SJSA1 (cell line): ENCODE data around the gene CHST11. TPM values are rescaled to one million over a fixed set of nuclear protein-coding genes. Genes with fewer than 3 reads are reported as not detected.
"Not testable (repeated sequence)": the region's sequence is repeated elsewhere in the genome, so short reads cannot be mapped to it uniquely, and the experiment has no call there.

Source experiments
- DNase-seq, 2 experiments: peaks; one replicate each; pipeline ENCODE4 v3.0.0-alpha.2; 2015 to 2020; ENCODE audit warnings: low spot score in 2 of 2, low read depth in 1 of 2
- H3K27ac ChIP-seq: fragments of 250-450 bp; sonication (Bioruptor Pico); 2 replicates; pipeline ENCODE4 v1.5.1; 2020; ENCODE audit warnings: mild to moderate bottlenecking, moderate library complexity
- H3K27me3 ChIP-seq: fragments of 250-450 bp; sonication (Bioruptor Pico); replicated peaks from 2 replicates; pipeline ENCODE4 v1.5.1; 2020; ENCODE audit warnings: mild to moderate bottlenecking, moderate library complexity
- H3K36me3 ChIP-seq: fragments of 250-450 bp; sonication (Bioruptor Pico); 2 replicates; pipeline ENCODE4 v1.5.1; 2020; ENCODE audit warnings: mild to moderate bottlenecking
- H3K4me1 ChIP-seq: fragments of 250-450 bp; sonication (Bioruptor Pico); replicated peaks from 2 replicates; pipeline ENCODE4 v1.6.1; 2021; ENCODE audit warnings: mild to moderate bottlenecking
- H3K4me3 ChIP-seq: fragments of 250-450 bp; sonication (Bioruptor Pico); 2 replicates; pipeline ENCODE4 v1.5.1; 2020; ENCODE audit warnings: mild to moderate bottlenecking
- H3K9me3 ChIP-seq: fragments of 250-450 bp; sonication (Bioruptor Pico); replicated peaks from 2 replicates; pipeline ENCODE4 v1.5.1; 2020; ENCODE audit warnings: mild to moderate bottlenecking
- total RNA-seq: library from RNA; depleted of rRNA; stranded (reverse); fragments of >200 nt; shearing (Covaris generic); gene quantifications from 2 replicates; pipeline ENCODE4 v1.2.3, GENCODE V29; 2014

The CHST11 gene
- total RNA-seq, 1 experiment from 2014 or later = 0.71 TPM

GRCh38 chr12:104600790-104601739 is 144.3 kb downstream of the CHST11 start:
- DNase-seq = no peak
- H3K27me3 ChIP-seq = no peaks in the 10 kb centered on the region
- no peaks in the 10 kb centered on the region for H3K36me3 ChIP-seq
- H3K9me3 ChIP-seq = no peaks in the 10 kb centered on the region
- no peak overlapping the region for H3K4me3 ChIP-seq
- H3K4me1 ChIP-seq = peaks cover 20% of the 10 kb centered on the region
- no peak overlapping the region for H3K27ac ChIP-seq

- H3K4me1 ChIP-seq = peaks cover 20% of the 10 kb centered on the region
- no peak overlapping the region for H3K4me3 ChIP-seq
- no peak for DNase-seq
- no peaks in the 10 kb centered on the region for H3K36me3 ChIP-seq
- no peak overlapping the region for H3K27ac ChIP-seq
- no peaks in the 10 kb centered on the region for H3K27me3 ChIP-seq
- no peaks in the 10 kb centered on the region for H3K9me3 ChIP-seq
Observed at GRCh38 chr12:104602406-104602805, 145.7 kb downstream of the CHST11 start.

GRCh38 chr12:104602896-104603295 is 146.1 kb downstream of the CHST11 start:
- H3K4me3 ChIP-seq = no peak overlapping the region
- no peaks in the 10 kb centered on the region for H3K27me3 ChIP-seq
- peaks cover 20% of the 10 kb centered on the region for H3K4me1 ChIP-seq
- H3K27ac ChIP-seq = no peak overlapping the region
- DNase-seq = no peak
- H3K9me3 ChIP-seq = no peaks in the 10 kb centered on the region
- no peaks in the 10 kb centered on the region for H3K36me3 ChIP-seq

- Histone ChIP-seq H3K27me3 (no peaks in the 10 kb centered on the region), H3K4me3 (no peak overlapping the region), H3K27ac (peak overlapping the region; percentile 73), H3K9me3 (no peaks in the 10 kb centered on the region), H3K4me1 (peaks cover 20% of the 10 kb centered on the region), H3K36me3 (no peaks in the 10 kb centered on the region)
- peak in 1 of 2 experiments; percentile 38 for DNase-seq
Observed at GRCh38 chr12:104603545-104603973, 146.8 kb downstream of the CHST11 start.

- Histone ChIP-seq H3K4me3 (no peak overlapping the region), H3K27ac (peak overlapping the region; percentile 73), H3K27me3 (no peaks in the 10 kb centered on the region), H3K4me1 (peaks cover 20% of the 10 kb centered on the region), H3K9me3 (no peaks in the 10 kb centered on the region), H3K36me3 (no peaks in the 10 kb centered on the region)
- DNase-seq = peak; percentile 62 to 84
Observed at GRCh38 chr12:104604070-104604994, 147.6 kb downstream of the CHST11 start.

- no peak overlapping the region for H3K27ac ChIP-seq
- peaks cover 20% of the 10 kb centered on the region for H3K4me1 ChIP-seq
- no peaks in the 10 kb centered on the region for H3K36me3 ChIP-seq
- DNase-seq = no peak
- H3K9me3 ChIP-seq = no peaks in the 10 kb centered on the region
- H3K4me3 ChIP-seq = no peak overlapping the region
- no peaks in the 10 kb centered on the region for H3K27me3 ChIP-seq
Observed at GRCh38 chr12:104604995-104605675, 148.4 kb downstream of the CHST11 start.

- no peaks in the 10 kb centered on the region for H3K27me3 ChIP-seq
- no peaks in the 10 kb centered on the region for H3K9me3 ChIP-seq
- DNase-seq = no peak
- no peaks in the 10 kb centered on the region for H3K36me3 ChIP-seq
- no peak overlapping the region for H3K27ac ChIP-seq
- H3K4me1 ChIP-seq = peaks cover 20% of the 10 kb centered on the region
- no peak overlapping the region for H3K4me3 ChIP-seq
Observed at GRCh38 chr12:104605685-104606084, 148.9 kb downstream of the CHST11 start.

- Histone ChIP-seq H3K27ac (no peak overlapping the region), H3K4me3 (no peak overlapping the region)
Observed at GRCh38 chr12:104608998-104609397, 152.2 kb downstream of the CHST11 start.

GRCh38 chr12:104609445-104609844 is 152.7 kb downstream of the CHST11 start:
- Histone ChIP-seq H3K36me3 (no peaks in the 10 kb centered on the region), H3K9me3 (no peaks in the 10 kb centered on the region), H3K27me3 (no peaks in the 10 kb centered on the region), H3K27ac (no peak overlapping the region), H3K4me3 (no peak overlapping the region), H3K4me1 (peaks cover 3% of the 10 kb centered on the region)
- no peak for DNase-seq

More at GRCh38 chr12:104608998-104609397, 152.2 kb downstream of the CHST11 start:
- no peak for DNase-seq
- H3K9me3 ChIP-seq = no peaks in the 10 kb centered on the region
- H3K27me3 ChIP-seq = no peaks in the 10 kb centered on the region
- no peaks in the 10 kb centered on the region for H3K36me3 ChIP-seq
- peaks cover 8% of the 10 kb centered on the region for H3K4me1 ChIP-seq

GRCh38 chr12:104610513-104611235 is 153.9 kb downstream of the CHST11 start:
- Histone ChIP-seq H3K4me1 (no peaks in the 10 kb centered on the region), H3K36me3 (no peaks in the 10 kb centered on the region), H3K4me3 (no peak overlapping the region), H3K27me3 (no peaks in the 10 kb centered on the region), H3K27ac (no peak overlapping the region), H3K9me3 (no peaks in the 10 kb centered on the region)
- no peak for DNase-seq

- Histone ChIP-seq H3K4me3 (no peak overlapping the region), H3K9me3 (no peaks in the 10 kb centered on the region), H3K27ac (no peak overlapping the region), H3K4me1 (no peaks in the 10 kb centered on the region), H3K27me3 (no peaks in the 10 kb centered on the region), H3K36me3 (no peaks in the 10 kb centered on the region)
- no peak for DNase-seq
Observed at GRCh38 chr12:104611671-104612070, 154.9 kb downstream of the CHST11 start.

- H3K36me3 ChIP-seq, DNase-seq, H3K4me3 ChIP-seq, H3K9me3 ChIP-seq, H3K4me1 ChIP-seq, H3K27me3 ChIP-seq, H3K27ac ChIP-seq: not testable (repeated sequence)
Observed at GRCh38 chr12:104613372-104613771, 156.6 kb downstream of the CHST11 start.

GRCh38 chr12:104615048-104615561 is 158.4 kb downstream of the CHST11 start:
- H3K4me1 ChIP-seq = no peaks in the 10 kb centered on the region
- no peaks in the 10 kb centered on the region for H3K27me3 ChIP-seq
- H3K9me3 ChIP-seq = no peaks in the 10 kb centered on the region
- no peak for DNase-seq
- H3K36me3 ChIP-seq = no peaks in the 10 kb centered on the region
- H3K4me3 ChIP-seq = no peak overlapping the region
- H3K27ac ChIP-seq = no peak overlapping the region
